GM12878 (cell line): ENCODE results near the gene EPOP. TPM values are rescaled to one million over a fixed set of nuclear protein-coding genes. Genes with fewer than 3 reads are reported as not detected.

Experiments
- HSF1 ChIP-seq: fragments of 150-350 bp; IDR thresholded peaks from 2 replicates; pipeline ENCODE4 v1.6.1; 2014; ENCODE audit warnings: mild to moderate bottlenecking, low read depth, low read length
- NKRF ChIP-seq: fragments of 450-650 bp; conservative IDR thresholded peaks from 2 replicates; pipeline ENCODE4 v1.6.1; 2017; ENCODE audit warnings: mild to moderate bottlenecking, moderate library complexity
- SIX5 ChIP-seq: IDR thresholded peaks from 2 replicates; pipeline ENCODE4 v1.6.1; 2011; ENCODE audit warnings: mild to moderate bottlenecking, low read depth, low read length, moderate library complexity; ENCODE audit not compliant: severe bottlenecking
- SKIL ChIP-seq: fragments of 450-650 bp; IDR thresholded peaks from 2 replicates; pipeline ENCODE4 v1.6.1; 2017; ENCODE audit warnings: mild to moderate bottlenecking, low read depth, inconsistent platforms; ENCODE audit not compliant: poor library complexity, severe bottlenecking
- TCF12 ChIP-seq: IDR thresholded peaks from 2 replicates; pipeline ENCODE4 v1.6.1; 2011; ENCODE audit warnings: low read depth, mild to moderate bottlenecking, low read length
- ZNF207 ChIP-seq: fragments of 450-650 bp; IDR thresholded peaks from 2 replicates; pipeline ENCODE4 v1.6.1; 2014; ENCODE audit warnings: antibody characterized with exemption, mild to moderate bottlenecking, borderline replicate concordance
- ZNF217 ChIP-seq: fragments of 450-650 bp; IDR thresholded peaks from 2 replicates; pipeline ENCODE4 v1.6.1; 2017; ENCODE audit warnings: antibody characterized with exemption, mild to moderate bottlenecking
- polyA plus RNA-seq, 11 experiments: library from polyadenylated mRNA; depleted of rRNA in 4 of 11; unstranded in 6 of 11; stranded (reverse) in 5 of 11; fragments of >200 nt; fragmentation: Nextera tagmentation in 4 of 11; fragmentation: Illumina TruSeq in 1 of 11; extraction: Ambion mirVana in 4 of 11; extraction: Trizol in 1 of 11; gene quantifications; 1 replicate in 1 of 11; 2 replicates in 10 of 11; pipeline versions ENCODE4 v1.2.1 to v1.2.3, GENCODE V29; 2011 to 2016; ENCODE audit warnings: inconsistent platforms in 2 of 11, missing spikeins in 2 of 11, low read depth in 1 of 11
- total RNA-seq, 4 experiments: library from RNA; depleted of rRNA in 3 of 4; stranded (reverse); fragments of >200 nt in 3 of 4; fragmentation: Illumina TruSeq in 1 of 4; extraction: Trizol in 1 of 4; gene quantifications; 2 replicates each; pipeline versions ENCODE4 v1.2.1 to v1.2.3, GENCODE V29; 2013 to 2021

EPOP gene
- total and polyA plus RNA-seq, 10 of the 15 experiments (the other 5 are each of a cell fraction or from before 2014, with no cell fraction given): 0.53 to 9.0 (median 3.7) TPM

GRCh38 chr17:38685491-38685890 lies 10.7 kb upstream of the EPOP start (continued):
- TF ChIP-seq NKRF (no peak), SKIL (no peak), TCF12 (no peak), SIX5 (no peak), HSF1 (no peak), ZNF217 (no peak), ZNF207 (no peak)
